BE2C (cell line): ENCODE measurements around the gene MC2R.
"Not testable (repeated sequence)": the region's sequence is repeated elsewhere in the genome, so short reads cannot be mapped to it uniquely, and the experiment has no call there.

ENCODE experiments used
- DNase-seq: peaks from one replicate; pipeline ENCODE4 v3.0.0-alpha.2; 2020
- H3K27me3 ChIP-seq: fragments of 250-450 bp; sonication (Bioruptor Pico); 2 replicates; pipeline ENCODE4 v1.5.1; 2020; ENCODE audit warnings: mild to moderate bottlenecking
- H3K36me3 ChIP-seq: fragments of 250-450 bp; sonication (Bioruptor Pico); 2 replicates; pipeline ENCODE4 v1.5.1; 2020; ENCODE audit warnings: mild to moderate bottlenecking
- H3K4me1 ChIP-seq: fragments of 250-450 bp; sonication (Bioruptor Pico); 2 replicates; pipeline ENCODE4 v1.5.1; 2020
- H3K4me3 ChIP-seq: 2 replicates; pipeline ENCODE4 v1.5.1; 2011; ENCODE audit warnings: low read depth, low read length
- H3K9me3 ChIP-seq: fragments of 250-450 bp; sonication (Bioruptor Pico); 2 replicates; pipeline ENCODE4 v1.5.1; 2020
- CTCF ChIP-seq: IDR thresholded peaks from 2 replicates; pipeline ENCODE4 v1.5.1; 2012; ENCODE audit warnings: mild to moderate bottlenecking, low read depth, low read length

The MC2R gene

DNA sequence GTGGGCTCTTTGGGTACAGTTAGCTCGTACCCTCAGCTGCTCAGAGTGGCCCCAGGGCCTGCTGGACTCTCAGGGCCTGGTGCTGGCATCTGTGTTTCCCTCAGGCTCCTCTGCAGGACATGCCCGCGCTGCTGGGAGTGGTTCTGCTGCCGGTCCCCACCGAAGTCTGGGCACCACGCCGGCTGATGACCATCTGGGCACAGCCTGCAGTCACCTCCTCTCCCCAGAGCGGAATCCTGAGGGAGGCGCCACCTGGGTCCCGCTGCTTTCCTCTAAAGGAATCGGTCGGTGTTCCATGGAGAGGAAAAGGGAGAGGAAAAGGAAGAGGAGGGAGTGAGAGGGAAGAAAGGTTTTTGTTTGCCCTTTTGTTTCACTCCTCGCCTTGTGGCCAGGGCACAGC is 43.6 kb downstream of the MC2R start:
- Histone ChIP-seq H3K4me1 (no peaks in the 10 kb centered on the region), H3K4me3 (no peak overlapping the region), H3K36me3 (no peaks in the 10 kb centered on the region), H3K27me3 (peaks cover 4% of the 10 kb centered on the region; the same call in 1 of the 2 replicates), H3K9me3 (no peaks in the 10 kb centered on the region)
- TF ChIP-seq CTCF = no peak
- DNase-seq = no peak

DNA sequence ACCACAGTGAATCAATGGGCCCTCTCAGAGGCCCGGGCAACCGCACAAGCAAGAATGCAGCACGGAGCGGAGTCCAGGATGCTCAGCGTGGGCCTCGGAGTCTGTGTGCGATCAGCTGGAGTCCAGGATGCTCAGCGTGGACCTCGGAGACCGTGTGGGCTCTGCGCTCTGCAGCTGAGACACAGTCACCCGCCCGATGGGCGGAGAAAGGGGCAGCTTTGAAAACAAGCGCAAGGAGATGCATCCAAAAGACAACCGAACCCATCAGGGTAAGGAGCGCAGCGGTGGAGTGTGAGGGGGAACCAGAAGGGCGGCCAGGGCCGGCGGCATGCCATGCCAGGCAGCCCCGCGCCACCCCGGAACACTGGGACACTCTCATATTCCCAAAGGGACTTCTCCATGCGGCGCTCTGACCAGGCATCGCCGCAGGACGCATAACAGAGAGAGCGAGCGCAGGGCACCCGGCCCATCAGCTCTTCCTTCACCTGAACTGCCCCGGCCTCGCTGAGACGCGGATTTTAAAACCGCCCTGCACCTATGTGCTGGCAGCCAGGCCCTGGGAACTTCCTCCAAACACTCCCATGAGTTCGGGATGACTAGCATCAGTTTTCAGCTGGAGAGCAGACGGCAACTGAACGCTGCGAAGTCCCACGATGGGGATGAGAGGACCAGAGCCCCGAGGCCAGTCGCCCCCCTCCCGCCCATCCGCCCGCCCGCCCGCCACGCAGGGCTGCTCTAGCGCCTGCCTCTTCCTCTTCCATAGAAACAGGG is 46.6 kb downstream of the MC2R start:
- no peaks in the 10 kb centered on the region for H3K4me1 ChIP-seq
- H3K9me3 ChIP-seq = no peaks in the 10 kb centered on the region
- H3K27me3 ChIP-seq = peaks cover 4% of the 10 kb centered on the region; the same call in 1 of the 2 replicates
- no peak overlapping the region for H3K4me3 ChIP-seq
- DNase-seq = no peak
- TF ChIP-seq CTCF = no peak
- no peaks in the 10 kb centered on the region for H3K36me3 ChIP-seq

- not testable (repeated sequence) for H3K4me1 ChIP-seq, H3K4me3 ChIP-seq, H3K36me3 ChIP-seq, DNase-seq, H3K27me3 ChIP-seq, H3K9me3 ChIP-seq
Measured at GRCh38 chr18:13862898-13863297, 52.4 kb downstream of the MC2R start.

DNA sequence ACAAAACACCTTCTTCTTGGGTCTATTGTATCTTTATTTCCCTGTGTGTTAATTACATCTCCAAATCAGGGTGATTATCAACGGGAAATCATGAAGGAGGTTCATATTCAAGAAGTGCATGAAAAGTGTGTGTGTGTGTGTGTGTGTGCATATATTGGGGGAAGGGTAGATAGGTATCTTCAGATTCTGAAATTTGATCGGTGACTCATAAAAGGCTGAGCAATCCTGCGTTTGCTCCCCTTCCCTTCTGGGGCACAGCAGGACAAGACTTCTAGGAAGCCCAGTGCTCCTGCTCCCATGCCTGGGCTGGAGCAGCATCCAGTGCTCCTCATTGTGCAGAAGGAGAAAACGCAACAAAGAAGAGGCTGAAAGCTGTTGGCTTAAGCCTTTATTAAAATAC is 65.5 kb downstream of the MC2R start:
- H3K9me3 ChIP-seq = no peaks in the 10 kb centered on the region
- H3K27me3 ChIP-seq = no peaks in the 10 kb centered on the region
- DNase-seq = no peak
- TF ChIP-seq CTCF = no peak
- H3K4me3 ChIP-seq = no peak overlapping the region
- no peaks in the 10 kb centered on the region for H3K4me1 ChIP-seq
- H3K36me3 ChIP-seq = no peaks in the 10 kb centered on the region

DNA sequence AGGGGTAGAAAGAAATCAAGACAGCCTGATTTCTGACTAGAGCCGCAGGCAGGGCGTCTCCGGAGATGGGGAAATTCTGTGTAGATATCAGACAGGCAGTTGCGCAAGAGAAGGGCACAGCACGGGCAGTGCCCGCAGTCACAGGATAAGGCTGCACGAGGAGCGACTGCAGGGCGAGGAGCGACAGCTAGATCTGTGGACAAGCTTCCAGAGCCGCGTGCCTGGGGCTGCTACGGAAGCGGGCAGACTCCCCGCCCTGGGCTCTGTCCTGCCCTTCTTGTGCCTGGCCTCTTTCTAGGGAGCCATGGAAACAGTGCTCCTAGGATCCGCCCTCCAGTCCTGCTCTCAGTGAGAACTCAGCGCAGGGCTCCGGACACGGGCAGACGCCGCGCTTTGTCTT is 78.8 kb downstream of the MC2R start:
- DNase-seq = no peak
- Histone ChIP-seq H3K9me3 (no peaks in the 10 kb centered on the region), H3K36me3 (no peaks in the 10 kb centered on the region), H3K4me3 (no peak overlapping the region), H3K27me3 (no peaks in the 10 kb centered on the region), H3K4me1 (no peaks in the 10 kb centered on the region)
- TF ChIP-seq CTCF = no peak

- TF ChIP-seq CTCF = no peak
Measured at GRCh38 chr18:13835202-13835601, 80.1 kb downstream of the MC2R start.

More at GRCh38 chr18:13835202-13835601, 80.1 kb downstream of the MC2R start:
- DNase-seq = no peak
- Histone ChIP-seq H3K27me3 (no peaks in the 10 kb centered on the region), H3K9me3 (no peaks in the 10 kb centered on the region), H3K36me3 (no peaks in the 10 kb centered on the region), H3K4me1 (no peaks in the 10 kb centered on the region), H3K4me3 (no peak overlapping the region)
